ENCODE data around the gene ZNF821. TPM values are rescaled to one million over a fixed set of nuclear protein-coding genes. Genes with fewer than 3 reads are reported as not detected.
"Not testable (repeated sequence)": the region's sequence is repeated elsewhere in the genome, so short reads cannot be mapped to it uniquely, and the experiment has no call there.

The ZNF821 gene
- total RNA-seq, 1 experiment from 2014 or later = 6.4 TPM

DNA sequence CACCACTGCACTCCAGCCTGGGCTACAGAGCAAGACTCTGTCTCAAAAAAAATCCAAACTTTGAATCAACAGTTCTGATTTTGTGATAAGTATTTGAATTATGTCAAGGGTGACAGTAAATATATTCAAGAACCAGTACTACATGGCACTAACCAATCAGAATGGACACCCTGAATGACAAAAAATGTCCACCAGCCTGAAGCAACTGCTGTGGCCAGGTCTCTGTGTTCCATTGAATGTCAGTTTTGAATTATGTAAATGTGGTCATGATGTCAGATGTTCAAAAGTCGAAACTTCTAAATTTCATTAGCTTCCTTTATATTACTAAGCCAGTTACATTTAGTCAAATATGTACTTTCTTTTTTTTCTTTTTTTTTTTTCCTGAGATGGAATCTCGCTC lies 53.6 kb downstream of the ZNF821 start:
- Histone ChIP-seq H3K36me3 (ENCODE audit: control insufficient read depth, insufficient read depth, low read length) (no peaks in the 10 kb centered on the region), H3K4me1 (ENCODE audit: control insufficient read depth, insufficient read depth, low read length) (no peaks in the 10 kb centered on the region), H3K27ac (ENCODE audit: low read length) (no peak overlapping the region), H3K9me3 (ENCODE audit: control insufficient read depth, insufficient read depth, low read depth, low read length) (no peaks in the 10 kb centered on the region), H3K27me3 (ENCODE audit: control insufficient read depth, insufficient read depth, low read length) (no peaks in the 10 kb centered on the region), H3K4me3 (ENCODE audit: low read depth in 2 of 2, low read length in 2 of 2) (no peak overlapping the region)
- intact Hi-C loops (cut with micrococcal nuclease; ENCODE audit: unreplicated experiment) = no loop called here
- CTCF ChIA-PET = no interaction called here
- POLR2A ChIA-PET = interaction anchor here (0.7 kb wide), 1 partner anchor 1376 kb away, joined by 5 read pairs; the partner anchor contains the start of gene FCSK
- ATAC-seq (no peak), DNase-seq (ENCODE audit: low read depth, low spot score) (no peak)
- in situ Hi-C loops (cut with HindIII; ENCODE audit: low pct_unique_long_range_greater_than_20kb, low sequenced_read_pairs) = no loop called here
- TF ChIP-seq SIN3A (IDR thresholded peaks at IDR 0.05; ENCODE audit: borderline replicate concordance, insufficient read depth, low read depth, low read length) (no peak), TCF7L2 (IDR thresholded peaks at IDR 0.05; ENCODE audit: low read depth, low read length) (no peak)
- TF ChIP-seq, protein P1, sequence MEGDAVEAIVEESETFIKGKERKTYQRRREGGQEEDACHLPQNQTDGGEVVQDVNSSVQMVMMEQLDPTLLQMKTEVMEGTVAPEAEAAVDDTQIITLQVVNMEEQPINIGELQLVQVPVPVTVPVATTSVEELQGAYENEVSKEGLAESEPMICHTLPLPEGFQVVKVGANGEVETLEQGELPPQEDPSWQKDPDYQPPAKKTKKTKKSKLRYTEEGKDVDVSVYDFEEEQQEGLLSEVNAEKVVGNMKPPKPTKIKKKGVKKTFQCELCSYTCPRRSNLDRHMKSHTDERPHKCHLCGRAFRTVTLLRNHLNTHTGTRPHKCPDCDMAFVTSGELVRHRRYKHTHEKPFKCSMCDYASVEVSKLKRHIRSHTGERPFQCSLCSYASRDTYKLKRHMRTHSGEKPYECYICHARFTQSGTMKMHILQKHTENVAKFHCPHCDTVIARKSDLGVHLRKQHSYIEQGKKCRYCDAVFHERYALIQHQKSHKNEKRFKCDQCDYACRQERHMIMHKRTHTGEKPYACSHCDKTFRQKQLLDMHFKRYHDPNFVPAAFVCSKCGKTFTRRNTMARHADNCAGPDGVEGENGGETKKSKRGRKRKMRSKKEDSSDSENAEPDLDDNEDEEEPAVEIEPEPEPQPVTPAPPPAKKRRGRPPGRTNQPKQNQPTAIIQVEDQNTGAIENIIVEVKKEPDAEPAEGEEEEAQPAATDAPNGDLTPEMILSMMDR (IDR thresholded peaks at IDR 0.05) = no peak
- TF ChIP-seq, protein P2, sequence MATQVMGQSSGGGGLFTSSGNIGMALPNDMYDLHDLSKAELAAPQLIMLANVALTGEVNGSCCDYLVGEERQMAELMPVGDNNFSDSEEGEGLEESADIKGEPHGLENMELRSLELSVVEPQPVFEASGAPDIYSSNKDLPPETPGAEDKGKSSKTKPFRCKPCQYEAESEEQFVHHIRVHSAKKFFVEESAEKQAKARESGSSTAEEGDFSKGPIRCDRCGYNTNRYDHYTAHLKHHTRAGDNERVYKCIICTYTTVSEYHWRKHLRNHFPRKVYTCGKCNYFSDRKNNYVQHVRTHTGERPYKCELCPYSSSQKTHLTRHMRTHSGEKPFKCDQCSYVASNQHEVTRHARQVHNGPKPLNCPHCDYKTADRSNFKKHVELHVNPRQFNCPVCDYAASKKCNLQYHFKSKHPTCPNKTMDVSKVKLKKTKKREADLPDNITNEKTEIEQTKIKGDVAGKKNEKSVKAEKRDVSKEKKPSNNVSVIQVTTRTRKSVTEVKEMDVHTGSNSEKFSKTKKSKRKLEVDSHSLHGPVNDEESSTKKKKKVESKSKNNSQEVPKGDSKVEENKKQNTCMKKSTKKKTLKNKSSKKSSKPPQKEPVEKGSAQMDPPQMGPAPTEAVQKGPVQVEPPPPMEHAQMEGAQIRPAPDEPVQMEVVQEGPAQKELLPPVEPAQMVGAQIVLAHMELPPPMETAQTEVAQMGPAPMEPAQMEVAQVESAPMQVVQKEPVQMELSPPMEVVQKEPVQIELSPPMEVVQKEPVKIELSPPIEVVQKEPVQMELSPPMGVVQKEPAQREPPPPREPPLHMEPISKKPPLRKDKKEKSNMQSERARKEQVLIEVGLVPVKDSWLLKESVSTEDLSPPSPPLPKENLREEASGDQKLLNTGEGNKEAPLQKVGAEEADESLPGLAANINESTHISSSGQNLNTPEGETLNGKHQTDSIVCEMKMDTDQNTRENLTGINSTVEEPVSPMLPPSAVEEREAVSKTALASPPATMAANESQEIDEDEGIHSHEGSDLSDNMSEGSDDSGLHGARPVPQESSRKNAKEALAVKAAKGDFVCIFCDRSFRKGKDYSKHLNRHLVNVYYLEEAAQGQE (IDR thresholded peaks at IDR 0.05; ENCODE audit: insufficient read depth in 1 of 2, low read depth in 2 of 2, low read length in 1 of 2) = no peak
- BruUV-seq (replicated peaks) = no TSS peak

DNA sequence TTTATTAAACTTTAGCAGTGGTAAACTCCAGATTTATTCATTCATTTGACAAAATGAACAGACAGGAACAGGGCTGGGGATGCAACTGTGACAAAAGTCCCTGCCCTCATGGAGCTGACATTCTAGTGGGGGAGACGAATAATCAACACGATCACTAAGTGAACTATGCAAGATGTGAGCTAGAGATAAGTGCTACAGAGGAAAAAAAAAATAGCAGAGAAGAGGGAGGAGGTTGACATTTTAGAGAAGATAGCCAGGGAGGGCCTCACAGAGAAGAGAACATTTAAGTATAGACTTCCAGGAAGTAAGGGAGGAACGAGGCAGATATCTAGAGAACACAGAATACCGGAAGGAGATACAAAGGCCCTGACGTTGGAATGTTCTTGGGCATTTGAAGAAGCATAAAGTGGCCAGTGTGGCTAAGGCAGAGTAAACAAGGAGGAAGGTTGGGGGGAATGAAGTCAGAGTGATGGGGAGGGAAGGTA lies 57.4 kb downstream of the ZNF821 start:
- ChIA-PET CTCF (no interaction called here), POLR2A (no interaction called here)
- in situ Hi-C loops (cut with HindIII; ENCODE audit: low pct_unique_long_range_greater_than_20kb, low sequenced_read_pairs) = no loop called here
- no peak for DNase-seq (ENCODE audit: low read depth, low spot score)
- ATAC-seq = no peak
- no peaks in the 10 kb centered on the region for H3K4me1 ChIP-seq (ENCODE audit: control insufficient read depth, insufficient read depth, low read length)
- H3K27ac ChIP-seq (ENCODE audit: low read length) = no peak overlapping the region
- intact Hi-C loops (cut with micrococcal nuclease; ENCODE audit: unreplicated experiment) = no loop called here
- no peak for TF ChIP-seq TCF7L2 (IDR thresholded peaks at IDR 0.05; ENCODE audit: low read depth, low read length)
- TF ChIP-seq, protein P2 (IDR thresholded peaks at IDR 0.05; ENCODE audit: insufficient read depth in 1 of 2, low read depth in 2 of 2, low read length in 1 of 2) = no peak
- TF ChIP-seq, protein P1 (IDR thresholded peaks at IDR 0.05) = no peak
- no peak for TF ChIP-seq POLR2AphosphoS5 (IDR thresholded peaks at IDR 0.05; ENCODE audit: low read depth, low read length)
- TF ChIP-seq SIN3A (IDR thresholded peaks at IDR 0.05; ENCODE audit: borderline replicate concordance, insufficient read depth, low read depth, low read length) = no peak
- H3K27me3 ChIP-seq (ENCODE audit: control insufficient read depth, insufficient read depth, low read length) = no peaks in the 10 kb centered on the region
- H3K36me3 ChIP-seq (ENCODE audit: control insufficient read depth, insufficient read depth, low read length) = no peaks in the 10 kb centered on the region
- no peaks in the 10 kb centered on the region for H3K9me3 ChIP-seq (ENCODE audit: control insufficient read depth, insufficient read depth, low read depth, low read length)
- no peak overlapping the region for H3K4me3 ChIP-seq (ENCODE audit: low read depth in 2 of 2, low read length in 2 of 2)
- BruUV-seq (replicated peaks) = no TSS peak

DNA sequence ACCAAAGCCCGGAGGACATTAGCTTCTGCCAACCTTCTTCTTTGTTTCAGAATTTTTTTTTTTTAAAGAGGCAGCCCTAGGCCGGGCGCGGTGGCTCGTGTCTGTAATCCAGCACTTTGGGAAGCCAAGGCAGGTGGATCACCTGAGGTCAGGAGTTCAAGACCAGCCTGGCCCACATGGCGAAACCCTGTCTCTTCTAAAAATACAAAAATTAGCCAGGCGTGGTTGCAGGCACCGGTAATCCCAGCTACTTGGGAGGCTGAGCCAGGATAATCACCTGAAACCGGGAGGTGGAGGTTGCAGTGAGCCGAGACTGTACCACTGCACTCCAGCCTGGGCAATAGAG lies 66.9 kb downstream of the ZNF821 start:
- intact Hi-C loops (cut with micrococcal nuclease; ENCODE audit: unreplicated experiment); H3K27me3 ChIP-seq (ENCODE audit: control insufficient read depth, insufficient read depth, low read length); H3K36me3 ChIP-seq (ENCODE audit: control insufficient read depth, insufficient read depth, low read length); BruUV-seq (replicated peaks); in situ Hi-C loops (cut with HindIII; ENCODE audit: low pct_unique_long_range_greater_than_20kb, low sequenced_read_pairs); H3K27ac ChIP-seq (ENCODE audit: low read length); H3K4me3 ChIP-seq (ENCODE audit: low read depth in 2 of 2, low read length in 2 of 2); DNase-seq (ENCODE audit: low read depth, low spot score); H3K9me3 ChIP-seq (ENCODE audit: control insufficient read depth, insufficient read depth, low read depth, low read length); CTCF ChIA-PET; H3K4me1 ChIP-seq (ENCODE audit: control insufficient read depth, insufficient read depth, low read length); POLR2A ChIA-PET; ATAC-seq: not testable (repeated sequence)
